ENCODE results near the gene WIPF3. TPM values are rescaled to one million over a fixed set of nuclear protein-coding genes. Genes with fewer than 3 reads are reported as not detected.

WIPF3 gene
- total RNA-seq, 1 experiment from 2014 or later = 2.0 TPM

DNA sequence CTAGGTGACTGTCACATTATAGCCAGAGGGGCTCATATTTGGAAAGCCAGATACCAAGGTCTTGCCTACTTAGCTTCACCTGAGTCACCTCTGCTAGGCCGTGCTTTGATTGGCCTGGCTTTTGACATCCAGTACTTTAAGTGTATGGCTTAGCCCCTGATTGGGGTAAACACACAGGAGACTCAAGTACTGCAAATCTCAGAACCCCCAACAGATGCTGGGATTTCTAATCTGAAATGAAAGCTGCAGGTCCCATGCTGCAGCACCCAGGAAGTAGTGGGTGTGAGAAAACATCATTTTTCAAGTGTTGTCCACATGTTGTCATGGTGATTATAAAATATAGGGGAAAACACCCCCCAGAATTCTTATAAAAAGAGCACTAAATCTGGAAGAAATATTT is 76.2 kb downstream of the WIPF3 start:
- Histone ChIP-seq H3K27ac (ENCODE audit: low read length) (no peak overlapping the region), H3K4me1 (ENCODE audit: control insufficient read depth, insufficient read depth, low read length) (no peaks in the 10 kb centered on the region), H3K9me3 (ENCODE audit: control insufficient read depth, insufficient read depth, low read depth, low read length) (no peaks in the 10 kb centered on the region), H3K4me3 (ENCODE audit: low read depth in 2 of 2, low read length in 2 of 2) (no peak overlapping the region), H3K36me3 (ENCODE audit: control insufficient read depth, insufficient read depth, low read length) (no peaks in the 10 kb centered on the region), H3K27me3 (ENCODE audit: control insufficient read depth, insufficient read depth, low read length) (no peaks in the 10 kb centered on the region; the same call in 1 of the 2 replicates)
- no peak for DNase-seq (ENCODE audit: low read depth, low spot score)
- TF ChIP-seq REST (IDR thresholded peaks at IDR 0.05; ENCODE audit: insufficient read depth in 1 of 2, low read depth in 2 of 2, low read length in 1 of 2) (no peak), CTCF (IDR thresholded peaks at IDR 0.05) (no peak), POLR2AphosphoS5 (IDR thresholded peaks at IDR 0.05; ENCODE audit: low read depth, low read length) (no peak), SIN3A (IDR thresholded peaks at IDR 0.05; ENCODE audit: borderline replicate concordance, insufficient read depth, low read depth, low read length) (no peak), TCF7L2 (IDR thresholded peaks at IDR 0.05; ENCODE audit: low read depth, low read length) (no peak)
- no peak for ATAC-seq
- POLR2A ChIA-PET = no interaction called here
- in situ Hi-C loops (cut with HindIII; ENCODE audit: low pct_unique_long_range_greater_than_20kb, low sequenced_read_pairs) = no loop called here
- BruUV-seq (replicated peaks) = no TSS peak
- intact Hi-C loops (cut with micrococcal nuclease; ENCODE audit: unreplicated experiment) = no loop called here
- CTCF ChIA-PET = no interaction called here

DNA sequence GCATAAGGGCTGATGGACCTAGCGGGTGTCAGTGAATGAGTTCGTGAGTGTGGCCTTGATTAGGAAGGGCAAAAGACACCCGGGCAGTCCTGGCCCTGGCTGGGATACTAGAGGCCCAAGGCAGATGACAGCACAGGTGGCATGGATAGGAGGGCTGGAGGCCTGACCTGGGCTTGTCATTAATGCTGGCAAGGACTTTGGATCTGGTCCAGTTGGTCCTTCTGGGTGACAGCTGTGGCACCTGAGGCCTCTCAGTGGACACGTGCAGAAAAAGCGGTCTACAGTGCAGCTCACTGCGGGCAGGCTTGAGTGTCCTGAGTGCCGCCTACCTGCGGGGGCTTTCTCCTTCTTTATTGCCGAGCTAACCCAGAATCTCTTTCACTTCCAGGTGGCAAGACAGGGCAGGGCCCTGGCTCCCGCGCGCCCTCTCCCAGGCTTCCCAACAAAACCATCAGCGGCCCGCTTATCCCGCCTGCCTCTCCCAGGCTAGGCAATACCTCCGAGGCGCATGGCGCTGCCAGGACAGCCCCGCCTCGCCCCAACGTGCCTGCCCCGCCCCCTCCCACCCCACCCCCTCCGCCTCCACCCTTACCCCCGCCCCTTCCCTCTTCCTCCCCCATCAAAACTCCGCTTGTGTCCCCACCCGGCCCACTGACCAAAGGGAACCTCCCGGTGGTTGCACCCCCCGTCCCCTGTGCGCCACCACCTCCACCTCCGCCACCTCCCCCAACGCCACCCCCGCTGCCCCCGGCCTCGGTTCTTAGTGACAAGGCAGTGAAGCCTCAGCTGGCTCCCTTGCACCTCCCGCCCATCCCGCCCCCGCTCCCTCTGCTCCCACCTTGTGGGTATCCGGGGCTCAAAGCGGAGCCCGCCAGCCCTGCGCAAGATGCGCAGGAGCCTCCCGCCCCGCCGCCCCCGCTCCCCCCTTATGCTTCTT is 77.4 kb downstream of the WIPF3 start:
- no peaks in the 10 kb centered on the region for H3K9me3 ChIP-seq (ENCODE audit: control insufficient read depth, insufficient read depth, low read depth, low read length)
- DNase-seq (ENCODE audit: low read depth, low spot score) (no peak), ATAC-seq (no peak)
- no peaks in the 10 kb centered on the region for H3K4me1 ChIP-seq (ENCODE audit: control insufficient read depth, insufficient read depth, low read length)
- no peaks in the 10 kb centered on the region; the same call in 1 of the 2 replicates for H3K27me3 ChIP-seq (ENCODE audit: control insufficient read depth, insufficient read depth, low read length)
- H3K36me3 ChIP-seq (ENCODE audit: control insufficient read depth, insufficient read depth, low read length) = no peaks in the 10 kb centered on the region
- TF ChIP-seq SIN3A (IDR thresholded peaks at IDR 0.05; ENCODE audit: borderline replicate concordance, insufficient read depth, low read depth, low read length) (no peak), REST (IDR thresholded peaks at IDR 0.05; ENCODE audit: insufficient read depth in 1 of 2, low read depth in 2 of 2, low read length in 1 of 2) (no peak), TCF7L2 (IDR thresholded peaks at IDR 0.05; ENCODE audit: low read depth, low read length) (no peak), POLR2AphosphoS5 (IDR thresholded peaks at IDR 0.05; ENCODE audit: low read depth, low read length) (no peak), CTCF (IDR thresholded peaks at IDR 0.05) (no peak)
- intact Hi-C loops (cut with micrococcal nuclease; ENCODE audit: unreplicated experiment) (no loop called here), in situ Hi-C loops (cut with HindIII; ENCODE audit: low pct_unique_long_range_greater_than_20kb, low sequenced_read_pairs) (no loop called here)
- no peak overlapping the region for H3K4me3 ChIP-seq (ENCODE audit: low read depth in 2 of 2, low read length in 2 of 2)
- ChIA-PET POLR2A (no interaction called here), CTCF (no interaction called here)
- BruUV-seq (replicated peaks) = no TSS peak
- H3K27ac ChIP-seq (ENCODE audit: low read length) = no peak overlapping the region
